CD4-positive, alpha-beta memory T cell (primary cell): ENCODE results near the gene TPD52L2. TPM values are rescaled to one million over a fixed set of nuclear protein-coding genes. Genes with fewer than 3 reads are reported as not detected.

Source experiments
- CTCF ChIA-PET: fragments of 350-600 bp; sonication (Branson Sonifier 250); formaldehyde crosslinking; loops from one replicate; lab custom pipeline; 2021; ENCODE audit warnings: inconsistent platforms; ENCODE audit not compliant: partially characterized antibody; lab: Charles Lee
- POLR2A ChIA-PET: fragments of 350-600 bp; sonication (Branson Sonifier 250); formaldehyde crosslinking; loops from one replicate; lab custom pipeline; 2021; ENCODE audit not compliant: partially characterized antibody; lab: Charles Lee
- DNase-seq, 5 donors: peaks; one replicate each; pipeline versions ENCODE4 v3.0.0 to v3.0.0-alpha.2; 2020 to 2022; ENCODE audit warnings: mixed read lengths in 1 of 5
- H3K27ac ChIP-seq: one replicate; pipeline ENCODE4 v1.7.0; 2013; ENCODE audit warnings: low read depth, low read length
- H3K27me3 ChIP-seq: 2 replicates; pipeline ENCODE4 v1.7.0; 2013; ENCODE audit warnings: mild to moderate bottlenecking, low read length, moderate library complexity; ENCODE audit not compliant: insufficient read depth
- H3K36me3 ChIP-seq: 2 replicates; pipeline ENCODE4 v1.7.0; 2013; ENCODE audit warnings: mild to moderate bottlenecking, low read length, moderate library complexity; ENCODE audit not compliant: insufficient read depth
- H3K4me1 ChIP-seq: 2 replicates; pipeline ENCODE4 v1.7.0; 2013; ENCODE audit warnings: mild to moderate bottlenecking, low read length, moderate library complexity; ENCODE audit not compliant: insufficient read depth
- H3K4me3 ChIP-seq, 2 donors: one replicate each; pipeline ENCODE4 v1.7.0; 2013; ENCODE audit warnings: low read length in 2 of 2, mild to moderate bottlenecking in 1 of 2
- H3K9me3 ChIP-seq, 2 donors: one replicate each; pipeline ENCODE4 v1.7.0; 2013; ENCODE audit warnings: low read length in 2 of 2, control low read depth in 1 of 2; ENCODE audit not compliant: control insufficient read depth in 1 of 2
- H3K27ac Mint-ChIP-seq, 7 donors: one replicate each; pipeline ENCODE4 v1.8.0; 2020 to 2021; ENCODE audit warnings: mixed read lengths in 7 of 7, mild to moderate bottlenecking in 6 of 7, inconsistent platforms in 3 of 7, moderate library complexity in 3 of 7
- H3K27me3 Mint-ChIP-seq, 2 donors: one replicate each; pipeline ENCODE4 v1.8.0; 2020 to 2021; ENCODE audit warnings: mixed read lengths in 2 of 2
- H3K36me3 Mint-ChIP-seq, 2 donors: one replicate each; pipeline ENCODE4 v1.8.0; 2020 to 2021; ENCODE audit warnings: mixed read lengths in 2 of 2, inconsistent platforms in 1 of 2, mild to moderate bottlenecking in 1 of 2
- H3K4me1 Mint-ChIP-seq, 4 donors: one replicate each; pipeline ENCODE4 v1.8.0; 2020 to 2021; ENCODE audit warnings: mixed read lengths in 4 of 4, mild to moderate bottlenecking in 1 of 4
- H3K4me3 Mint-ChIP-seq, 8 donors: one replicate each; pipeline ENCODE4 v1.8.0; 2020 to 2021; ENCODE audit warnings: mixed read lengths in 8 of 8, mild to moderate bottlenecking in 7 of 8, moderate library complexity in 6 of 8, inconsistent platforms in 3 of 8
- H3K9me3 Mint-ChIP-seq, 8 donors: one replicate each; pipeline ENCODE4 v1.8.0; 2020 to 2021; ENCODE audit warnings: mixed read lengths in 8 of 8, mild to moderate bottlenecking in 5 of 8, inconsistent platforms in 3 of 8, moderate library complexity in 1 of 8
- intact Hi-C: fragments of 100-400 bp; cut with micrococcal nuclease; formaldehyde crosslinking; loops from one replicate; pipeline ENCODE4 v1.15.1; 2023
- polyA plus RNA-seq, 2 donors: library from polyadenylated mRNA; unstranded; fragments of 300-500 nt; fragmentation: Illumina TruSeq; gene quantifications; one replicate each; pipeline ENCODE4 v1.2.3, GENCODE V29; 2021
- total RNA-seq, 2 experiments: library from RNA; stranded (reverse); gene quantifications; one replicate each; pipeline ENCODE4 v1.2.3, GENCODE V29; 2021

TPD52L2 gene
- total and polyA plus RNA-seq, 4 experiments from 2014 or later, result 44.4 to 76.1 (median 55.6) TPM

GRCh38 chr20:63886054-63886419 is 21.0 kb downstream of the TPD52L2 start:
- H3K9me3 Mint-ChIP-seq, result no peaks in the 10 kb centered on the region
- H3K4me3 ChIP-seq, result no peak overlapping the region
- no peaks in the 10 kb centered on the region for H3K4me1 ChIP-seq
- peaks cover 18 to 45% of the 10 kb centered on the region in 2 donors for H3K36me3 Mint-ChIP-seq
- H3K9me3 ChIP-seq, result no peaks in the 10 kb centered on the region
- no peaks in the 10 kb centered on the region for H3K27me3 Mint-ChIP-seq
- ChIA-PET POLR2A (interaction anchor here (0.6 kb wide), 1 partner anchor 101 kb away, joined by 3 read pairs; no protein-coding TSS in a partner anchor), CTCF (no interaction called here)
- H3K4me1 Mint-ChIP-seq, result peaks cover 0 to 1% (median 0%) of the 10 kb centered on the region in 4 donors
- H3K27ac Mint-ChIP-seq, result no peak overlapping the region
- no peak for DNase-seq
- H3K27me3 ChIP-seq, result no peaks in the 10 kb centered on the region
- H3K4me3 Mint-ChIP-seq, result no peak overlapping the region
- peaks cover 60% of the 10 kb centered on the region for H3K36me3 ChIP-seq
- H3K27ac ChIP-seq, result no peak overlapping the region
- intact Hi-C loops, result no loop called here

GRCh38 chr20:63886921-63887320 is 21.9 kb downstream of the TPD52L2 start:
- H3K27ac Mint-ChIP-seq, result peak overlapping the region in 1 of 7 donors; percentile 29
- ChIA-PET POLR2A (no interaction called here), CTCF (no interaction called here)
- H3K4me3 Mint-ChIP-seq, result no peak overlapping the region
- H3K9me3 Mint-ChIP-seq, result no peaks in the 10 kb centered on the region
- H3K27me3 ChIP-seq, result no peaks in the 10 kb centered on the region
- H3K9me3 ChIP-seq, result no peaks in the 10 kb centered on the region
- H3K4me3 ChIP-seq, result no peak overlapping the region
- intact Hi-C loops, result no loop called here
- H3K4me1 Mint-ChIP-seq, result peaks cover 0 to 1% (median 0%) of the 10 kb centered on the region in 4 donors
- H3K36me3 Mint-ChIP-seq, result peaks cover 18 to 49% of the 10 kb centered on the region in 2 donors
- H3K36me3 ChIP-seq, result peaks cover 60% of the 10 kb centered on the region
- H3K27ac ChIP-seq, result no peak overlapping the region
- no peaks in the 10 kb centered on the region for H3K4me1 ChIP-seq
- DNase-seq, result no peak
- H3K27me3 Mint-ChIP-seq, result no peaks in the 10 kb centered on the region

GRCh38 chr20:63889241-63890200 is 24.5 kb downstream of the TPD52L2 start:
- H3K4me1 ChIP-seq, result peaks cover 9% of the 10 kb centered on the region
- DNase-seq, result no peak
- intact Hi-C loops, result no loop called here
- ChIA-PET CTCF (no interaction called here), POLR2A (no interaction called here)
- peaks cover 4 to 8% (median 6%) of the 10 kb centered on the region in 4 donors for H3K4me1 Mint-ChIP-seq
- peaks cover 16 to 38% of the 10 kb centered on the region in 2 donors for H3K36me3 Mint-ChIP-seq
- peak overlapping the region in 2 of 7 donors; percentile 24 to 59 for H3K27ac Mint-ChIP-seq
- H3K9me3 ChIP-seq, result no peaks in the 10 kb centered on the region
- H3K27me3 ChIP-seq, result no peaks in the 10 kb centered on the region
- no peaks in the 10 kb centered on the region for H3K9me3 Mint-ChIP-seq
- peaks cover 44% of the 10 kb centered on the region for H3K36me3 ChIP-seq
- no peaks in the 10 kb centered on the region for H3K27me3 Mint-ChIP-seq
- H3K4me3 Mint-ChIP-seq, result no peak overlapping the region
- no peak overlapping the region for H3K4me3 ChIP-seq
- no peak overlapping the region for H3K27ac ChIP-seq

- Histone ChIP-seq H3K4me3 (no peak overlapping the region), H3K4me1 (peaks cover 11% of the 10 kb centered on the region), H3K27ac (no peak overlapping the region), H3K9me3 (no peaks in the 10 kb centered on the region), H3K27me3 (no peaks in the 10 kb centered on the region), H3K36me3 (peaks cover 38% of the 10 kb centered on the region)
- H3K36me3 Mint-ChIP-seq, result peaks cover 15 to 33% of the 10 kb centered on the region in 2 donors
- no peaks in the 10 kb centered on the region for H3K27me3 Mint-ChIP-seq
- peaks cover 4 to 10% (median 7%) of the 10 kb centered on the region in 4 donors for H3K4me1 Mint-ChIP-seq
- H3K9me3 Mint-ChIP-seq, result no peaks in the 10 kb centered on the region
- intact Hi-C loops, result no loop called here
- DNase-seq, result no peak
- H3K4me3 Mint-ChIP-seq, result no peak overlapping the region
- ChIA-PET CTCF (no interaction called here), POLR2A (no interaction called here)
- peak overlapping the region in 1 of 7 donors; percentile 59 for H3K27ac Mint-ChIP-seq
These were observed 25.1 kb downstream of the TPD52L2 start for GRCh38 chr20:63890201-63890576.

GRCh38 chr20:63890616-63891015 is 25.5 kb downstream of the TPD52L2 start:
- CTCF ChIA-PET, result no interaction called here
- intact Hi-C loops, result no loop called here
- POLR2A ChIA-PET, result no interaction called here

GRCh38 chr20:63891061-63892002 is 26.3 kb downstream of the TPD52L2 start:
- peaks cover 0 to 2% (median 0%) of the 10 kb centered on the region in 8 donors for H3K9me3 Mint-ChIP-seq
- Histone ChIP-seq H3K27ac (no peak overlapping the region), H3K36me3 (peaks cover 30% of the 10 kb centered on the region), H3K4me3 (no peak overlapping the region), H3K4me1 (peaks cover 13% of the 10 kb centered on the region), H3K9me3 (no peaks in the 10 kb centered on the region), H3K27me3 (no peaks in the 10 kb centered on the region)
- peaks cover 15 to 40% of the 10 kb centered on the region in 2 donors for H3K36me3 Mint-ChIP-seq
- H3K27me3 Mint-ChIP-seq, result no peaks in the 10 kb centered on the region
- DNase-seq, result no peak
- ChIA-PET POLR2A (no interaction called here), CTCF (no interaction called here)
- no peak overlapping the region for H3K4me3 Mint-ChIP-seq
- H3K27ac Mint-ChIP-seq, result peak overlapping the region in 2 of 7 donors; percentile 55 to 66
- intact Hi-C loops, result no loop called here
- H3K4me1 Mint-ChIP-seq, result peaks cover 6 to 18% (median 13%) of the 10 kb centered on the region in 4 donors

More at GRCh38 chr20:63890616-63891015, 25.5 kb downstream of the TPD52L2 start:
- H3K4me1 ChIP-seq, result peaks cover 11% of the 10 kb centered on the region
- H3K4me1 Mint-ChIP-seq, result peaks cover 4 to 11% (median 7%) of the 10 kb centered on the region in 4 donors
- H3K4me3 ChIP-seq, result no peak overlapping the region
- H3K27me3 Mint-ChIP-seq, result no peaks in the 10 kb centered on the region
- H3K27ac Mint-ChIP-seq, result no peak overlapping the region
- H3K36me3 Mint-ChIP-seq, result peaks cover 15 to 34% of the 10 kb centered on the region in 2 donors
- H3K27me3 ChIP-seq, result no peaks in the 10 kb centered on the region
- H3K9me3 ChIP-seq, result no peaks in the 10 kb centered on the region
- H3K36me3 ChIP-seq, result peaks cover 34% of the 10 kb centered on the region
- no peak for DNase-seq
- no peak overlapping the region for H3K27ac ChIP-seq
- peaks cover 0 to under 1% (median 0%) of the 10 kb centered on the region in 8 donors for H3K9me3 Mint-ChIP-seq
- no peak overlapping the region for H3K4me3 Mint-ChIP-seq
